ENCODE data around the gene SLC2A9.

GRCh38 chr4:10003666-10004065, 17.6 kb downstream of the SLC2A9 start:
- TF ChIP-seq CTCF (IDR thresholded peaks at IDR 0.05; ENCODE audit: control extremely low read depth in 1 of 3, insufficient read depth in 1 of 3, low read depth in 1 of 3, low read length in 3 of 3) (no peak), USF2 (IDR thresholded peaks at IDR 0.05; ENCODE audit: low read length) (no peak), POLR2A (IDR thresholded peaks at IDR 0.05; ENCODE audit: control extremely low read depth in 1 of 2, low read depth in 2 of 2, low read length in 2 of 2) (no peak), TAF7 (optimal IDR thresholded peaks at IDR 0.05; ENCODE audit: borderline replicate concordance, low read depth, low read length) (no peak), SUZ12 (IDR thresholded peaks at IDR 0.05; ENCODE audit: low read length) (no peak), EP300 (IDR thresholded peaks at IDR 0.05; ENCODE audit: borderline replicate concordance in 1 of 2, low read depth in 2 of 2, low read length in 2 of 2) (no peak)
